Dedifferentiated amniotic fluid mesenchymal stem cell (primary cell): ENCODE data around the gene PITRM1.
"Not testable (repeated sequence)": the region's sequence is repeated elsewhere in the genome, so short reads cannot be mapped to it uniquely, and the experiment has no call there.

ENCODE experiments used
- DNase-seq: peaks from one replicate; pipeline ENCODE4 v3.0.0-alpha.2; 2016; ENCODE audit errors: extremely low spot score

Gene PITRM1, protein sequence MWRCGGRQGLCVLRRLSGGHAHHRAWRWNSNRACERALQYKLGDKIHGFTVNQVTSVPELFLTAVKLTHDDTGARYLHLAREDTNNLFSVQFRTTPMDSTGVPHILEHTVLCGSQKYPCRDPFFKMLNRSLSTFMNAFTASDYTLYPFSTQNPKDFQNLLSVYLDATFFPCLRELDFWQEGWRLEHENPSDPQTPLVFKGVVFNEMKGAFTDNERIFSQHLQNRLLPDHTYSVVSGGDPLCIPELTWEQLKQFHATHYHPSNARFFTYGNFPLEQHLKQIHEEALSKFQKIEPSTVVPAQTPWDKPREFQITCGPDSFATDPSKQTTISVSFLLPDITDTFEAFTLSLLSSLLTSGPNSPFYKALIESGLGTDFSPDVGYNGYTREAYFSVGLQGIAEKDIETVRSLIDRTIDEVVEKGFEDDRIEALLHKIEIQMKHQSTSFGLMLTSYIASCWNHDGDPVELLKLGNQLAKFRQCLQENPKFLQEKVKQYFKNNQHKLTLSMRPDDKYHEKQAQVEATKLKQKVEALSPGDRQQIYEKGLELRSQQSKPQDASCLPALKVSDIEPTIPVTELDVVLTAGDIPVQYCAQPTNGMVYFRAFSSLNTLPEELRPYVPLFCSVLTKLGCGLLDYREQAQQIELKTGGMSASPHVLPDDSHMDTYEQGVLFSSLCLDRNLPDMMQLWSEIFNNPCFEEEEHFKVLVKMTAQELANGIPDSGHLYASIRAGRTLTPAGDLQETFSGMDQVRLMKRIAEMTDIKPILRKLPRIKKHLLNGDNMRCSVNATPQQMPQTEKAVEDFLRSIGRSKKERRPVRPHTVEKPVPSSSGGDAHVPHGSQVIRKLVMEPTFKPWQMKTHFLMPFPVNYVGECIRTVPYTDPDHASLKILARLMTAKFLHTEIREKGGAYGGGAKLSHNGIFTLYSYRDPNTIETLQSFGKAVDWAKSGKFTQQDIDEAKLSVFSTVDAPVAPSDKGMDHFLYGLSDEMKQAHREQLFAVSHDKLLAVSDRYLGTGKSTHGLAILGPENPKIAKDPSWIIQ

DNA sequence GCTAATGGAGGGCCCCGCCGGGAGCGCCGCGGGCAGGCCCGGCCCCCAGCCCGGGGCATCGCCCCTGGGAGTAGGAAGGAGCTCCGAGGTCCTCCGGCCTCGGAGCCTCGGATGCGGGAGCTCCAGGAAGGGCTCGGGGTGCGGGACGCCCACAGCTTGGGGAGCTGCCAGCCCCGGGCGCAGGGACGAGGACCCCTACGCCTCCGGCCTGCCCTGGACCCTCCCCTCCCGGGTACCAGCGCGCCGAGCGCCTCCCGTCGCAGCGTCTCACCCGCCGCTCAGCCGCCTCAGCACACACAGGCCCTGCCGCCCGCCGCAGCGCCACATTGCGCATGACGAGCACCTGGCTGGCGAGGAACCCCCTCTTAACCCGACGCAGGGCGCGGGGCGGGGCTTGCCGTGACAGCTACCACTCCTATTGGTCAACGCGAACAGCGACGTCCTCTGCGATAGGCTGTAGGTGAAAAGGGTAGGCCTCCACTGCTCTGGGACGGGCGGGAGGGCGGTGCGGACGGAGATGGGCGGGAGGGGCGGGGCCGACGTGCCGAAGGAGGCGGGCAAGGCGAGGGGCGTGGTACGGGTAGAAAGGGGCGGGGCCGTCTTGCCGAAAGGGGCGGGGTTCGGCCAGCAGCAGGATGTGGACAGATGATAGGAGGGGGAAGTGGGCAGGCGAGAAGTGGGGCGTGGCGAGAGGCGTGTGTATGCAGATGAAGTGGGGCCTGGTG, at the start of gene PITRM1:
Gene PITRM1 (minus strand): TSS at position 337 of the 725 bp plus-strand sequence. CDS start 10 bp downstream, at position 327.
- peak; percentile 98 for DNase-seq

DNA sequence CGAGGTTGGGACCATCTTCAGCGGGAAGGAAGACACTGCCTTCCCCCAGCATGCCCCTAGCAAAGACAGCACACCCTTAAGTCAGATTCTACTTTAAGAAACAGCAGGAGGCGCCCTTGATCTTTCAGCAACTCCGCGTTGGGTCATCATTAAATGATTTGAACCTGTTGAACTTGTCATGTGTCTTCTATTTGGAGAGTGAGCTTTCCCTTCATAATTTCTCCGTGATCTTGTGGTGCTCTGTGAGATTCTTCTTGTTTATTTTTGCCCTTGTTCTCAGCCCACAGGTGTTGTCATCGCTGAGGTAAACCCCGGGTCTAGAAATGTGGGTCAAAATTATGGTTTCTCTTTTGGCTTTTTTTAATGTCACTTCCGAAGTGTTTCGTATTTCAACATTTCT, 49.5 kb upstream of the PITRM1 start:
- DNase-seq, result no peak

DNA sequence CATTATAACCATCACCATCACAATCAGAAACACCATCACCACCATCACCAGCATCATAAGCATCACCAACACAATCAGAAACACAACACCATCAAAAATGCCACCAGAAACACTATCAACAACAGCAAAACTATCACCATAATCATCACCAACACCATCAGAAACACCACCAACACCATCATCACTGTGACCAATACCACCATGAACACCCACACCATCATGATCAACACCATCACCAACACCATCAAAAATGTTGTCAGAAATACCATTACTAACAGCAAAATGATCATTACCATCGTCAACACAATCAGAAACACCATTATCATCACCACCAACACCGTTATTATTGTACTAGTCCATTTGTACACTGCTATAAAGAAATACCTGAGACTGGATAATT, 49.0 kb upstream of the PITRM1 start:
- not testable (repeated sequence) for DNase-seq

DNA sequence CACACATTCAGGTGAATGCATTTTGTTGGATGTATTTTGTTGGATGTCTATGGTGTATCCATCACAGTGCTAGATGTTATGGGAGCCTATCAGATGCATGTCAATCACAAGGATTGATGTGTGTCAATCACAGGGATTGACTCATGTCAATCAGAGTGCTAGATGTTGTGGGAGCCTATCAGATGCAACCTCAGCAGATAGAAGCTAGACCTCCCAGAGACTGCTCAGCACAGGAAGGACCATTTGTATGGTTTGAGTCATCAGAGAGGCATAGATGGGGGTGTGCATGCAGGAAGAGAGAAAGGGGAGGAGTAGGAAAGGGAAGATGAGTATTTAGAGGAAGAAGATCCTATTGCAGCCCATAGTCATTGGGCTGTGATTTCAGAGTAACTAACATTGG, 48.3 kb upstream of the PITRM1 start:
- no peak for DNase-seq

DNA sequence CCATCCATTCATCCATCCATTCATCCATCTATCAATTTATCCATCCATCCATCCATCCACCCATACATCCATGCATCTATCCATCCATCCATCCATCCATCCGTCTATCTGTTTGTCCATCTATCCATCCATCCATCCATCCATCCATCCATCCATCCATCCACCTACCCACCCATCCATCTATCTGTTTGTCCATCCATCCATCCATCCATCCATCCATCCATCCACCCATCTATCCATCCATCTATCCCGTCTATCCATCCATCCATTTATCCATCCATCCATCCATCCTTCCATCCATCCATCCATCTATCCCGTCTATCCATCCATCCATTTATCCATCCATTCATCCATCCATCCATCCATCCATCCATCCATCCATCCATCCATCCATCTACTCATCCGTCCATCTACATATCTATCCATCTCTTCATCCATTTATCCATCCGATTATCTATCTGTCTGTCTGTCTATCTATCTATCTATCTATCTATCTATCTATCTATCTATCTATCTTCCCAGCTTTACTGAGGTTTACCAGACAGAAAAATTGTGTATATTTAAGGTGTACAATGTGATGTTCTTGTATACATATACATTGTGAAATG, 46.5 kb upstream of the PITRM1 start:
- DNase-seq, result not testable (repeated sequence)

DNA sequence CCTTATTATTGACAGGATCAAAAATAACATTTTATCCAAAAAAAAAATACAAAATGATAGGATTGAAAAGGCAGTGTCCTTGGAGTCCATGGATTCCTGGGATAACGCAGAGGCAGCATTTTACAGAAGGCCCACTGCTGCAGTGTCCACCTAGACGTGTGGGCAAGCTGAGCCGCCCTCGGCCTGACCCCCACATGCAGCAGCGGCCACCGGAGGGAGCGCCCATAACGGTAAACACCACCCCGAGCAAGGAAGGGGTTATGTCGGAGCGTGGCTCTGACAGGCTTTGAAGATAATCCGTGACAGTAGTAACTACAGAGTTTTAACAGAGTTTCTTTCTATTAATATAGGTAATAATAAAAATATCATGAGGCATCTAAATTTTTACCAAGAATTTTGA, 45.3 kb upstream of the PITRM1 start:
- DNase-seq, result no peak

DNA sequence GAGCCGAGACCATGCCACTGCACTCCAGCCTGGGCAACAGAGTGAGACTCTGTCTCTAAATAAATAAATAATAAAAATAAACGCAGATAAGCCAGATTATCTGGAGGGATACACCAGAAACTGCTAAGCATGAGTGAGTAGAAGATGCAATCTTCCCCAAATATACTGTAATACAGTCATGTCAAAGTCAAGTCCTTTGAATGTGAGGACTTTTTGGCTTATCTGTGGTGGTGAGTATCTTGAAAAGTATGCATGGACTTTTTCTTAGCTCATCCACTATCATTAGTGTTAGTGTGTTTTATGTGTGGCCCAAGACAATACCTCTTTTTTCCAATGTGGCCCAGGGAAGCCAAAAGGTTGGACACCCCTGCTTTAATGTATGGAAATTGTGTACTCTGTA, 44.7 kb upstream of the PITRM1 start:
- peak; percentile 54 for DNase-seq

DNA sequence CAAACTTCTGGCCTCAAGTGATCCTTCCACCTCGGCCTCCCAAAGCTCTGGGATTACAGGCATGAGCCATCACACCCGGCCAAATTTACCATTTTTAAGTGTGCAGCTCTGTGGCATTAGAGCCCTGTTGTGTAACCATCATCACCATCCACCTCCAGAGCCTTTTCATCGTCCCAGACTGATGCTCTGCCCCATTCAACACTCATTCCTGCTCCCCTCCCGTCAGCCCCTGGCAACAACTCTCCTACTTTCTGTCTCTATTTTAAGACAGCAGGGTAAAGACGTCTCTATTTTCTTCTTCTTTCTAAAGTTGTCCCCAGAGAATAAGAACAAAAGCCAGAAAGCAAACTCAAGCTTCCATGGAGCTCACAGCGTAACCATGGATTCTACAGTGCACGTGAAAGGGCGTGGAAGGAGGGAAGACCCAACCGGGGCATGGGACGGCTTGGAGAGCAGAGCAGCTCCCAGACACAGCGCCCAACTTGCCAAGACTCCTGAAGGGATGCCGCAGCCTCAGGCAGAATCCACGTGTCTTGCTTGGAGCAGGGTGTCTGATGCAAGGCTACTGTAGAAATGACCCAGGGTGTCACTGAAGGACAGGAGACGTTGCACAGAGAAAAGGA, 42.7 kb upstream of the PITRM1 start:
- no peak for DNase-seq

DNA sequence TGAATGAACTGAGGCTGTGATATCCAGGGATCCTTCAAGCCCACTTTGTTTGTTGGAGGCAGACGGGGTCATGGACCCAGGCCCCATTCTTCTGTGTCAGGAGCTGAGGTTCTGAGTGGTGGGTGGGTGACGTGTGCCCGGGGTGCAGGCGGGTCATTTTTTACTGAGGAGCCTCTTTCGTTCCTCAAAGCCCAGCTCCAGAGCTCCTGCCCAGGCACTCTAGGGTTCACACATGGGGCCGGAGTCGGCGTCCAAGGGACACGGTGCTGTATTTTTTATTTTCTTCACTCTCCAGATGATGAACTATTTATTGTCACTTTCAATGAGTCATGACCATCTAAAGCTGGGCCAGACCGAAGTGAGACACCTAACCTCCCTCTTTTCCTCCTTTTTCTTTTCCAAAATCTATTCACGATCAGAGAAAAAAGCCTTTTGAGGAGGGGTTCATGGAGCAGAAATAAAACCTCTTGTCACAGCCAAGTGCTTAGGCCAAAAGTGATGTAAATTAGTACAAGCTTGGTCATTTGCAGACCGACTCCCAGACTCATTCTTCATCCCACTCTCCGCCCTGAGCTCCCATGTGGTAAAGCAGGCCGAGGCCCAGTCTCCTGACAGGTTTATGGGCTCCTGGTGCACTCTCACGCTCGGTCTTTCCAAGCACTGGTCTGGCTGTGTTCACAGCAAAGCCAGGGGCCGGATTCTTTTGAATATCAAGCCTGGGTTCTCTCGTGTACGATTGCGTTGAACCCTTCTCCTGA, 41.4 kb upstream of the PITRM1 start:
- no peak for DNase-seq

DNA sequence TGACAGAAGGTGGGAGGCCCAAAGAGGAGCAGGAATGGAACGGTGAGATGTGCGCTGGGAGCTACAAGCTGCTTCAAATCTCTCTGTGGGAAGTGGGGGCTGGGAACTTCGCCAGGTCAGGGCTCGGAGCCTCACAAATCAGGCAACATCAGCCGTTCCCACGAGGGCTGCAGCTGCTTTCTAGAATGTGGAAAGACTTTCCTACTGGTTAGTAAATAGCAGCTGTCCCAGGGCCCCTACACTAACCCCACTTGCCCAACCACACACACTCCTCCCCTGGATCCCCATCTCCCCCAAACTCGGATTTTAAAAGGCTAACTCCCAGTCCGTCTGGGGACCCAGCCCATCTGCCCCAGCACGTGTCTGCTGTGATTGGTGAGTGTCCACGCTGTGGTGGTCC, 40.6 kb upstream of the PITRM1 start:
- DNase-seq, result no peak

DNA sequence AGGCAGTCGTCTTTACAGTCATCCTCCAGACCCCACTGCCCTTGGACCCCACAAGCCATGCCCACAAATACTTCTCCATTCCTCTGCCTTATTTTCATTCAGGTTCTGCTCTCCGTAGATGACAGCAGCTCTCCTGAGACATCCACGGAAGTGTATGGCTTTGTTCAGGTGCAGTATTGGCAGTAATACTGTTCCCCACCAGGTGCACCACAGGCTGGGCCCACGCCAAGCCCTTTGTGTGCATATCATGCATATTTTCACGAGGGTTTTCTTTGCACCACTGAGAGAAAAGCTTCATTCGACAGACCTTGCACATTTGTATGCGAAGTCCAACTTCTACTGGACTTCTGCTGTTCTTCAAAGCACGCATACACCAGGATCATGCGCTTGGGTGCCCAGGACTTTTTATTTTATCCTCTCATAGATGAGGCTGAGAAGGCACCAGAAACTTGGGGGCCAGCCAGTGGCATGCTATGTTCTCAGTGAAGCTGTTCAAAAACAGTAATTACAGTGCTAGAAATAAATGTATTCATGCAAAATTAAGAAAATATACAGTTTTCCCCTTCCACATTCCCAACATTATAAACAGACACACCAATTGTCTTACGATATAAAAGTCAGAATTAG, 37.8 kb upstream of the PITRM1 start:
- no peak for DNase-seq

DNA sequence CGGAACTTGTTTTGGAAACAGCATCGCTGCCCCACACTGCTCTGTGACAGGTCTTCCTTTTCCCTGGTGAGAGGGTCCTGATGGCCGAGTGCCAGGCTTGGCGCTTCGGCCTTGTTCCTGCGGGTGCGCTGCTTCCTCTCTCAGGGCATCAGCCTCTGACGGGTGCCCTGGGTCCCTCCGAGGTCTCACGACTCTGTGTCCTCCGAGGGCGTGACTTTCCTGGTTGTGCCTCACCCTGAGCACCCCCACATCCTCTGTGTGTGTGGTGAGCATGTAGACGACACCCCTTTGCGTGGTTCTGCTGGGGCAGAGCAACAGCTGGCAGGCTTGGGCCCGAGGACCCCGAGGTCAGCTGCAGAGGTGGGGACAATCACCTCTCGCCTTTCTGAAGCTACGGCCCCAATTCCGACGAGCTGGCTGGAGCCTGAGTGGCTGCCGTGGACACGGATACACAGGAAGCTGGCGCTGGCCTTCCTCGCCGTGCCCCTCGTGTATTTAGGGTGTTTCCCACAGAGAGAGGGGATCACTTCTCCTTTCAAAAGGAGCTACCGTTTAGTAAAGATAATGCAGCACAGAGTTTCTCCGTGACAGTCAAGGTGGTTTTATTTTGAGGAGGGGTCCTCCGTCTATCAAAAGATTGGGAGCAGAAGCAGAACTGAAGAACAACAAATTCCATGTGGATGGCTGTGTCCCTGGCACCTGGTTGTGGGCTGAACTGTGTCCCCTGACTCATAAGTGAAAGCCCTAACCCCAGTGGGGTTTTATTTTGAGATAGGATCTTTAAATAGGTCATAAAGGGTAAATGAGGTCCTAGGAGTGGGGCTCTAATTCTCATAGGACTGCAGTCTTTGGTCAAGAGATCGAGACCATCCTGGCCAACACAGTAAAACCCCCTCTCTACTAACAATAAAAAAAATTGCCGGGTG, 36.2 kb upstream of the PITRM1 start:
- DNase-seq, result no peak

DNA sequence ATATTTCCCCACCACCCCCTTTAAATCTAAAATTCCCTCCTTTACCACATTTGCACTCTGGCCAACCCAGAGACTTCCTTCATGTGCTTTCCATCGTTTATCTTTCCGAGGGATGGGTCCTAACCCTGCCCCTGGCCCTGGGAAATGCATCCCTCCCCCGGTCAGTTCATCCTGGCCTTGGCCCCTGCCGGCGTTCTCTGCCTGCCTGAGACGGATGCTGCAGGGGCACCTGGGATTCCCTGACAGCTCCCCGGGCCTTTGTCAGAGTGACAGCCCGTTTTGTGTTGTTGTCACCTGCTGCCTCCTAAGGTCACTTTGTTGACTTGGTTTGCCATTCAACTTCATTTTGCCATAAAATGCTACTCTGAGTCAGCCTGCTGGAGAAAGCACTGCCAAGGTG, 34.8 kb upstream of the PITRM1 start:
- DNase-seq, result no peak

DNA sequence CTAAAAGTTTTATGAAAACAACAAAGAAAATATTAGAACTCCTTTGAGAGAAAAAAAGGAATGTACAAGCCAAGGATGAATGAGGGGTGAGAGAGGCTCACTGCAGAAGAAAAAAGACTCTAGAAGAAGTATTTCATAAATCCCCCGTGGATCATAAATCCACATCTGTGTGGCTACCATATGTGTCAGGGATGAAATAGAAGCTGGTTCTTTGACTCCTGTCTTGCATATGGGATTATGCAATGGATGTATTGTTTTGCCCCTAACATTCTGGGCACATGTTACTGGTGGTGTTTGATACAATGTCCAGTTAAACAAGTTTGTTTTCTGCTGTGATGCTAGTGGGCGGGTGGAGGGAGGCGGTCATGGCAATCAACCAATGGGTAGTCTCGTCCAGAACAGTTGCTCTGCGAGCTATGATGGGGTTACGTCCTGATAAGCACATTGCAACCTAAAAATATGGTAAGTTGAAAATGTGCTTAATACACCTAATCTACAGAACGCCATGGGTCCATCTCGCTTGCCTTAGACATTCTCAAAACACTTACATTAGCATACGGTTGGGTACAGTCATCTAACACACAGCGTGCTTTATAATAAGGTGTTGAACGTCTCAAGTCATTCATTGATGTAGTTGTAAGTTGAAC, 34.1 kb upstream of the PITRM1 start:
- DNase-seq, result no peak

DNA sequence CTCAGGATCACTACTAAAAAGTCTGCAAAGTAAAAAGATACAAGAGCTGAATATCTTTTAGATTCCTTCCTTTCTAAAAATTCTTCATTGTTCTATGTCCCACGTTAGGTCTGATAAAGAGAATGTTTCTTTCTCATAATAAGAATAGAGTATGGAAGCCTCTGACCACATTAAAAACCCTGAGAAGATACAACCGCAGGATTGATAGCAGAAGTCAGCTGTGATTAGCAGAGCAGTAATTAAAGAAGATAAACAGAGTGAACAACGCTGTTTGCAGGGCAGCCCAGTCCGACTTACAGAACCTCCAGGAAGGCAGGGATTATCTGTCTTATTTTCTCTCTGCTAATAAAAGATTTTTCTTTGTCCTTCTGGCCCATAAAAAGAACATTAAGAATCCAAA, 31.4 kb upstream of the PITRM1 start:
- DNase-seq, result no peak

DNA sequence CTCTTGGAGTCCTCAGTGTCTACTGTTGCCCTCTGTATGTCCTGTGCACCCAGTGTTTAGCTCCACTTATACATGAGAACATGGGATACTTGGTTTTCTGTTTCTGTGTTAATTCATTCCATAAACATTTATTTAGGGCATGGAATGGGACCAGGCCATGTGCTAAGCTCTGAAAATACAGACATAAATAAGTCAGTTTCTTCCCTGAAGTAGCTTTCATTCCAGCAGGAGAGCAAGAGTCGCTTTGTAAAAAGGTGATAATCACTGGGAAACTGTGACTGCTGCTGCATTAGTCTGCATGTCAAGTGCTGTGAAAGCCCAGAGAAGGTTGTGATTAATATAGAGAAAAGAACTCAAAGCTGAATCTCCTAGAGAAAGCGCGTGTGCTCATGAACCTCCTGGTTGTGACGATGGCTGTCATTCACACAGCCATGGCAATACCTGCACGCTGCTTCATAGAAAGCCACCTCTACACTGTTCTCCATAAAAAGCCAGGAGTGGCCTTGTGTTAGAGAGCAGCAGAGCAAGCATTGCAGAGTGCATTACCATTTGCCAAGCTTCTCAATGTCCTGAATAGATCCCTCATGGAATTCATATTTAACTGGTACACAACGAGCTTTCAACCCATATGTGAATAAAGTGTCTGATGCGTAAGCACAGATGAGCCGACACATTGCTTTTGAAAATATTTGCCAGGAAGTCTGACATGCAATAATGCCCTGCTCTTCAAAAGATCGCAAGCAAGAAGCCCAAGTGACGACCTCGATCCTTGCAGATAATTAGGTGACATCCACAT, 30.6 kb upstream of the PITRM1 start:
- no peak for DNase-seq

DNA sequence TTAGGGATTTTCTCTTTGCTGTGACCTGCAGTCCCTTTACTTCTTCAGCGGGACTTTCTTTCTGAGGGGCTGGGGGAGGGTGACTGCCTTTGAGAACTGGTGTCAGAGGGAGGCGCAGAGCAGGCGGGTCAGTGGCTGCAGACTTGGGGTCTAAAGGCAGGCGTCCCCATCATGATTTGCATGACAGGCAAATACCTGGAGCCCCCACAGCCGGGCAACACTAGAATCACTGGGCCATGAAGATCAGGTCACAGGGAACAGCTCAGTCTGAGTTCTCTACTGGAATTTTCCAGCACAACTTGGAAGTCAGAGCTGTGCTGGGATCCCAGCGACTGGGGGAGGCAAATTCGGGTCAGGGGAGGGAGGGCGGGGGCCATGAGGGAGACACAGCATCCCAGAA, 29.2 kb upstream of the PITRM1 start:
- DNase-seq, result no peak
